Hepatocyte (in vitro differentiated cells): ENCODE measurements around the gene SIDT2.

ENCODE experiments used
- CTCF ChIP-seq: fragments of 200-600 bp; sonication (generic); IDR thresholded peaks from 2 replicates; pipeline ENCODE4 v1.5.1; 2016; ENCODE audit warnings: antibody characterized with exemption, mild to moderate bottlenecking; ENCODE audit not compliant: poor library complexity
- EZH2 ChIP-seq: fragments of 200-600 bp; sonication (generic); IDR thresholded peaks from 2 replicates; pipeline ENCODE4 v1.6.1; 2016; ENCODE audit warnings: antibody characterized with exemption, mild to moderate bottlenecking, borderline replicate concordance

- no peak for TF ChIP-seq CTCF
- TF ChIP-seq EZH2, result no peak
Observed at GRCh38 chr11:117229411-117229810, 50.9 kb downstream of the SIDT2 start.
